H1 (cell line): Measurements from ENCODE around the gene ZDHHC24. TPM values are rescaled to one million over a fixed set of nuclear protein-coding genes. Genes with fewer than 3 reads are reported as not detected.
"Not testable (repeated sequence)": the region's sequence is repeated elsewhere in the genome, so short reads cannot be mapped to it uniquely, and the experiment has no call there.

ENCODE experiments used
- CTCF ChIA-PET: fragments of 300-600 bp; sonication (Branson Sonifier 250); formaldehyde crosslinking; loops from one replicate; lab custom pipeline; 2021; ENCODE audit not compliant: partially characterized antibody; lab: Charles Lee
- POLR2A ChIA-PET: fragments of 300-600 bp; sonication (Branson Sonifier 250); formaldehyde crosslinking; loops from one replicate; lab custom pipeline; 2021; ENCODE audit warnings: inconsistent platforms; ENCODE audit not compliant: partially characterized antibody; lab: Charles Lee
- DNase-seq, 2 experiments: peaks; one replicate each; pipeline versions ENCODE4 v3.0.0 to v3.0.0-alpha.2; 2010 to 2022; ENCODE audit warnings: low spot score in 2 of 2, low read depth in 1 of 2, mixed read lengths in 1 of 2
- FAIRE-seq: peaks from 2 replicates; lab custom pipeline; 2011; peaks lifted over from hg19 to GRCh38; lab: Jason Lieb, UNC
- H2AFZ ChIP-seq: 2 replicates; pipeline ENCODE4 v1.8.1; 2012; ENCODE audit warnings: low read length, inconsistent platforms
- H2AK5ac ChIP-seq: 2 replicates; pipeline ENCODE4 v1.6.1; 2013; ENCODE audit warnings: low read depth, low read length
- H2BK120ac ChIP-seq: replicated peaks from 2 replicates; pipeline ENCODE3; 2013; ENCODE audit warnings: low read depth, low read length, inconsistent platforms
- H2BK12ac ChIP-seq: 2 replicates; pipeline ENCODE4 v1.6.1; 2013; ENCODE audit warnings: low read depth, low read length
- H2BK15ac ChIP-seq: 2 replicates; pipeline ENCODE4 v1.6.1; 2013; ENCODE audit warnings: low read length
- H2BK20ac ChIP-seq: 2 replicates; pipeline ENCODE4 v1.6.1; 2013; ENCODE audit warnings: low read length
- H2BK5ac ChIP-seq: 2 replicates; pipeline ENCODE4 v1.6.1; 2013; ENCODE audit warnings: low read depth, low read length
- H3K14ac ChIP-seq: 2 replicates; pipeline ENCODE4 v1.6.1; 2013; ENCODE audit warnings: inconsistent platforms; ENCODE audit not compliant: insufficient read length
- H3K18ac ChIP-seq: 2 replicates; pipeline ENCODE4 v1.6.1; 2013; ENCODE audit warnings: low read length; ENCODE audit errors: extremely low read depth
- H3K23ac ChIP-seq: 2 replicates; pipeline ENCODE4 v1.6.1; 2013; ENCODE audit warnings: inconsistent platforms; ENCODE audit not compliant: insufficient read length
- H3K23me2 ChIP-seq: 2 replicates; pipeline ENCODE4 v1.6.1; 2013; ENCODE audit warnings: low read depth, low read length
- H3K27ac ChIP-seq: 2 replicates; pipeline ENCODE4 v1.6.1; 2011; ENCODE audit warnings: low read depth, low read length, inconsistent platforms
- H3K27me3 ChIP-seq, 4 experiments: replicated peaks in 1 of 4; 1 replicate in 1 of 4; 2 replicates in 3 of 4; pipeline versions ENCODE4 v1.6.1 to v1.8.1; 2011 to 2013; ENCODE audit warnings: low read length in 3 of 4, mild to moderate bottlenecking in 3 of 4, inconsistent platforms in 2 of 4, mixed read lengths in 2 of 4, moderate library complexity in 1 of 4; ENCODE audit not compliant: control insufficient read depth in 3 of 4, insufficient read depth in 3 of 4; ENCODE audit errors: extremely low read depth in 1 of 4
- H3K36me3 ChIP-seq, 4 experiments: 2 replicates each; pipeline versions ENCODE4 v1.6.1 to v1.8.1; 2011 to 2013; ENCODE audit warnings: mild to moderate bottlenecking in 4 of 4, low read length in 3 of 4, moderate library complexity in 2 of 4, control low read depth in 1 of 4, inconsistent platforms in 1 of 4; ENCODE audit not compliant: insufficient read depth in 4 of 4, control insufficient read depth in 2 of 4
- H3K4ac ChIP-seq: replicated peaks from 2 replicates; pipeline ENCODE3; 2013; ENCODE audit warnings: low read length, low read depth, mixed read lengths, inconsistent platforms; ENCODE audit not compliant: insufficient read length
- H3K4me1 ChIP-seq, 4 experiments: replicated peaks in 1 of 4; 1 replicate in 1 of 4; 2 replicates in 3 of 4; pipeline versions ENCODE4 v1.6.1 to v1.8.1; 2011 to 2013; ENCODE audit warnings: low read length in 3 of 4, inconsistent platforms in 2 of 4, mixed read lengths in 1 of 4; ENCODE audit not compliant: insufficient read depth in 4 of 4, control insufficient read depth in 3 of 4
- H3K4me2 ChIP-seq, 2 experiments: 2 replicates each; pipeline versions ENCODE4 v1.6.1 to v1.8.1; 2011 to 2013; ENCODE audit warnings: low read depth in 2 of 2, low read length in 2 of 2, control low read depth in 1 of 2, inconsistent platforms in 1 of 2, mild to moderate bottlenecking in 1 of 2; ENCODE audit not compliant: insufficient read depth in 1 of 2
- H3K4me3 ChIP-seq, 4 experiments: fragments of 200-600, 300-600 bp in 1 of 4; sonication (generic), shearing (Covaris generic), sonication (Bioruptor Twin) in 1 of 4; 2 replicates each; pipeline versions ENCODE4 v1.5.1 to v1.8.1; 2011 to 2016; ENCODE audit warnings: low read length in 4 of 4, low read depth in 3 of 4, control low read depth in 2 of 4, inconsistent platforms in 2 of 4, mild to moderate bottlenecking in 2 of 4, mixed read lengths in 1 of 4, moderate library complexity in 1 of 4; ENCODE audit not compliant: insufficient read depth in 2 of 4; ENCODE audit errors: extremely low read depth in 1 of 4
- H3K56ac ChIP-seq: replicated peaks from 2 replicates; pipeline ENCODE3; 2013; ENCODE audit warnings: low read depth, mild to moderate bottlenecking, mixed read lengths, low read length, inconsistent platforms; ENCODE audit not compliant: insufficient read length
- H3K79me1 ChIP-seq: 2 replicates; pipeline ENCODE4 v1.6.1; 2013; ENCODE audit warnings: low read depth, low read length, control low read depth
- H3K79me2 ChIP-seq, 2 experiments: 2 replicates each; pipeline versions ENCODE4 v1.6.1 to v1.8.1; 2012 to 2013; ENCODE audit warnings: low read length in 2 of 2, mild to moderate bottlenecking in 2 of 2, inconsistent platforms in 1 of 2; ENCODE audit not compliant: insufficient read depth in 2 of 2, control insufficient read depth in 1 of 2
- H3K9ac ChIP-seq, 4 experiments: replicated peaks in 1 of 4; 1 replicate in 1 of 4; 2 replicates in 3 of 4; pipeline versions ENCODE4 v1.6.1 to v1.8.1; 2011 to 2013; ENCODE audit warnings: low read depth in 3 of 4, low read length in 3 of 4, control low read depth in 2 of 4, mild to moderate bottlenecking in 2 of 4, moderate library complexity in 2 of 4, inconsistent platforms in 1 of 4; ENCODE audit errors: extremely low read depth in 1 of 4
- H3K9me3 ChIP-seq, 2 experiments: 2 replicates each; pipeline versions ENCODE4 v1.6.1 to v1.8.1; 2012 to 2013; ENCODE audit warnings: mild to moderate bottlenecking in 2 of 2, moderate library complexity in 2 of 2, control low read depth in 1 of 2, inconsistent platforms in 1 of 2, low read depth in 1 of 2, low read length in 1 of 2, mixed read lengths in 1 of 2; ENCODE audit not compliant: insufficient read depth in 2 of 2
- H4K20me1 ChIP-seq, 2 experiments: replicated peaks in 1 of 2; 2 replicates each; pipeline versions ENCODE3 to v1.8.1; 2011 to 2013; ENCODE audit warnings: inconsistent platforms in 2 of 2, low read length in 2 of 2, mild to moderate bottlenecking in 1 of 2; ENCODE audit not compliant: insufficient read depth in 2 of 2, control insufficient read depth in 1 of 2
- H4K5ac ChIP-seq: 2 replicates; pipeline ENCODE4 v1.6.1; 2013; ENCODE audit warnings: low read length, low read depth, mixed read lengths, inconsistent platforms; ENCODE audit not compliant: insufficient read length
- H4K8ac ChIP-seq: 2 replicates; pipeline ENCODE4 v1.8.0; 2013; ENCODE audit warnings: mild to moderate bottlenecking, moderate library complexity, low read length, inconsistent platforms; ENCODE audit not compliant: insufficient read depth; ENCODE audit errors: extremely low read depth
- H4K91ac ChIP-seq: replicated peaks from 2 replicates; pipeline ENCODE3; 2013; ENCODE audit warnings: low read length, mixed read lengths, inconsistent platforms; ENCODE audit not compliant: insufficient read length
- WGBS, 2 experiments: shearing (Covaris generic) in 1 of 2; methylation state at CpG; one replicate each; pipeline versions ENCODE4 v1.1.6 to v1.1.7; 2013 to 2015; ENCODE audit warnings: low lambda C conversion rate in 2 of 2, mixed read lengths in 2 of 2, inconsistent platforms in 1 of 2, low coverage in 1 of 2, missing lambda C conversion rate in 1 of 2; ENCODE audit not compliant: insufficient replicate concordance in 2 of 2, insufficient coverage in 1 of 2, insufficient read length in 1 of 2; ENCODE audit errors: extremely low coverage in 1 of 2, missing lambda C conversion rate in 1 of 2; 5-methylcytosine and 5-hydroxymethylcytosine counted together
- polyA plus RNA-seq, 7 experiments: library from polyadenylated mRNA; depleted of rRNA in 3 of 7; stranded (reverse) in 5 of 7; unstranded in 2 of 7; fragments of >200 nt in 5 of 7; fragments of 200-250 nt in 2 of 7; gene quantifications; 1 replicate in 5 of 7; 2 replicates in 1 of 7; 4 replicates in 1 of 7; pipeline versions ENCODE4 v1.2.1 to v1.2.3, GENCODE V29; 2011 to 2013; ENCODE audit warnings: missing spikeins in 2 of 7, mixed read lengths in 2 of 7
- total RNA-seq: library from RNA; stranded (reverse); fragmentation: NEBNext Ultra II Directional; extraction: Animal tissue kit (Norgen Biotek cat#: 25700); gene quantifications from 2 replicates; pipeline ENCODE4 v1.2.1, GENCODE V29; 2021

Gene ZDHHC24
- total and polyA plus RNA-seq, 2 of the 8 experiments (the other 6 are each of a cell fraction or from before 2014, with no cell fraction given), result 8.4 to 9.7 TPM

DNA sequence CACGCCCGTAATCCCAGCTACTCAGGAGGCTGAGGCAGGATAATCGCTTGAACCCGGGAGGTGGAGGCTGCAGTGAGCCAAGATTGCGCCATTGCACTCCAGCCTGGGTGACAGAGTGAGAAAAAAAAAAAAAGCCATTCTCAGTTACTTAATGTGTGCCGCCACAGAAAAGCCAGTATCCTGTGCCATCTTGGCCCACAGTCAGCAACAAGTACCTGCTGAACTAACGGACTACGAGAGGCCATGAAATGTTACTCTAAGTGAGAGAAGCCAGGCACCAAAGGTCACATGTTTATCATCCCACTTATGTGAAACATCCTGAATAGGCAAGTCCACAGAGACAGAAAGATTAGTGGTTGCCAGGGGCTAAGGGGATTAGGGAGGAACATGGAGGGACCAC lies 5.2 kb downstream of the ZDHHC24 start:
- H3K27me3 ChIP-seq, H4K5ac ChIP-seq, H4K8ac ChIP-seq, H2AK5ac ChIP-seq, H3K23me2 ChIP-seq, H3K56ac ChIP-seq, DNase-seq, H3K14ac ChIP-seq, H2AFZ ChIP-seq, H3K4me2 ChIP-seq, H4K20me1 ChIP-seq, H3K79me1 ChIP-seq, H3K79me2 ChIP-seq, FAIRE-seq, H2BK15ac ChIP-seq, H2BK20ac ChIP-seq, H3K9ac ChIP-seq, H3K27ac ChIP-seq, H2BK120ac ChIP-seq, H3K18ac ChIP-seq, H3K4ac ChIP-seq, H3K9me3 ChIP-seq, H3K36me3 ChIP-seq, H2BK12ac ChIP-seq, H3K23ac ChIP-seq, H3K4me3 ChIP-seq, H2BK5ac ChIP-seq, CTCF ChIA-PET, H4K91ac ChIP-seq: not testable (repeated sequence)
- WGBS, 2 experiments, result 95% methylated on average over 8 of the region's 8 CpGs; no CpG with 5 or more reads in 1 of the 2 experiments
- POLR2A ChIA-PET, result interaction anchor here (0.6 to 2.9 kb wide), 5 partner anchors 10 to 182 kb away, joined by 3 to 7 read pairs (median 4); partner anchors contain the start of gene RBM4
- peaks cover 0 to 17% (median 4%) of the 10 kb centered on the region in 4 experiments; a peak in 6 of 7 replicates for H3K4me1 ChIP-seq
